ENCODE data around the gene BOD1.

BOD1 gene

DNA sequence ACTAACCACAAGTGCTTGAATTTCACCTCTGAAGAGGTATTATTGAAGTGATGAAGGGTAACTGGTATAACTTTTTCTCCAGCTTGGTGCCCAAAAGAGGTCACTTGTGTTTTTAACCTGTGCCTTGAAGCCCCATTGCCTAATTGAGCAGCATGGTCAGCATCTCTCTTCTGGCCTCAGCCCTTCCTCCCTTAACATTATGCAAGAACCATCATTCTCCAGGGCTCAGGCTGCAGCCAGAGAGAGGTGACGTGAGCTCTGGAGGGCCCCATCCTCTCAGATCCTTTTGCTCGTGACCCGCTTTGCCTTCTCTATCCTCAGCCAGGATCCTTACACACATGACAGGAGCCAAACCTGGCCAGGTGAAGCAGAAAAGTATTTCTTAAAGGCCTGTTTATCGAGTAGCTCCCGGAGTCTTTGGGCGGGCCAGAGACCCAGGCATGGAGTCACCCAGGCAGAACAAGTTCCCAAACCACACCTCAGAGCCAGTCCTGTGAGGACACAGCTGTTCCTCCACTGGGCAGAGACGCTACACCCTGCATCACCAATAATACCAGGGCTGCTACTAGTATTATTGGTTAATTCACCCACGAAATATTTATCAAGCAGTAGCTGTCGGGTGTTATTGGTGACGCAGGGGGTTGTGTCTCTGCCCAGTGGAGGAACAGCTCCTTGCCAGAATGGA, 29.6 kb upstream of the BOD1 start:
- H3K9me3 Mint-ChIP-seq, result no peaks in the 10 kb centered on the region
- intact Hi-C loops (cut with micrococcal nuclease), result no loop called here
- no peaks in the 10 kb centered on the region for H3K4me1 Mint-ChIP-seq (ENCODE audit: low read depth)
- no peaks in the 10 kb centered on the region for H3K36me3 Mint-ChIP-seq (ENCODE audit: low read depth)
- peaks cover 23% of the 10 kb centered on the region for H3K27me3 Mint-ChIP-seq
- no peak overlapping the region for H3K27ac Mint-ChIP-seq
- no peak overlapping the region for H3K4me3 Mint-ChIP-seq

DNA sequence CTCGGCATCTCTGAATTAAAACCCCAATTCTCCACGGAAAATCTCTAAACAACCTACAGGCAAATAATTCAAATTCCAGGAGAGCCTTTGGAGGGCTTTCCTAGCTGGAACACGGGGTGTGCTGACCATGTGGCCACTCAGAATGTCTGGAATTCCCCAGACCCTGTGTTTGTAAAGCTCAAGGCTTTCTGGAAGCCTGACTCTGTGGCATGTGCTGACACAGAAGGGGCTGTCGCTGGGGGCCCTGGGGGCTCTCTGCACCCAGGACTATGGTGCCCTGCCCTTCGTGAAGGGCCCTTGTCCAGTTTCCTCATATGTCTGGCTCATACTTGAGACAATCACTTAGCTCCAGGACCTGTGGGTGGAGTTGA, 29.0 kb upstream of the BOD1 start:
- Mint-ChIP-seq H3K9me3 (no peaks in the 10 kb centered on the region), H3K4me3 (no peak overlapping the region), H3K27me3 (peaks cover 17% of the 10 kb centered on the region), H3K27ac (no peak overlapping the region), H3K36me3 (ENCODE audit: low read depth) (no peaks in the 10 kb centered on the region), H3K4me1 (ENCODE audit: low read depth) (no peaks in the 10 kb centered on the region)
- intact Hi-C loops (cut with micrococcal nuclease), result no loop called here

DNA sequence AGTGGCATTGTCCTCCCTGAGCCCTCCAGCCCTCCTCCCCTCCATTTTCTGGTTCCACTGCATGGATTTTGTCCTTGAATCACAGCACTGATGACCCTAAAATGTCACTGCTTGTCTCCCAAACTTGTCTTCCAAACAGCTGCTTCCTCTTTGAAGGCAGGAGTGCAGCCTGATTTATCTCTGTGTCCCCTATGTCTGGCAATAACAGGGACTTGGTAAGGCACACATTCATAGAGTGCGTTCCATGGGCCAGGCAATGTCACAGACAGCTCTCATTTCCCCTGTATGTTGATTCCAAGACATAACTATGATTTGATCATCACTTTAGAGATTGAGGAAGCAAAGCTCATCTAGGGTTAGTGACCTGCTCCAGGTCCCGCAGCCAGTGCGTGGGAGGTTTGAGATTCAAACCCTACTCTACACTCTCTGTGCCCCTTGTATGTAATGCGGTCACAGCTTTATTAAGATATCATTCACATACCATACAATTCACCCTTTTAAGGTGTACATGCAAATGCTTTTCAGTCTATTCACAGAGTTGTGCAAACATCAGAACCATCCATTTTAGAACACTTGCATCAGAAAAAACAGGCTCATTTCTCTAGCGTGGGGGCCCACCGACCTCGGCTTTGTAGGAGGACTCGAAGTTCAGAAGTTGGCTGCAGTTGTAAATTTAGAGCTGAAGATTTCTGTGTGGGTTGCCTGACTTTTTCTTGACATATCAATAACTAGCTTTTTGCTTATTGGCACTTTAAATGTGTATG, 28.4 kb upstream of the BOD1 start:
- Mint-ChIP-seq H3K4me3 (no peak overlapping the region), H3K27ac (no peak overlapping the region), H3K36me3 (ENCODE audit: low read depth) (no peaks in the 10 kb centered on the region), H3K27me3 (peaks cover 14% of the 10 kb centered on the region), H3K9me3 (no peaks in the 10 kb centered on the region), H3K4me1 (ENCODE audit: low read depth) (no peaks in the 10 kb centered on the region)
- intact Hi-C loops (cut with micrococcal nuclease), result no loop called here

DNA sequence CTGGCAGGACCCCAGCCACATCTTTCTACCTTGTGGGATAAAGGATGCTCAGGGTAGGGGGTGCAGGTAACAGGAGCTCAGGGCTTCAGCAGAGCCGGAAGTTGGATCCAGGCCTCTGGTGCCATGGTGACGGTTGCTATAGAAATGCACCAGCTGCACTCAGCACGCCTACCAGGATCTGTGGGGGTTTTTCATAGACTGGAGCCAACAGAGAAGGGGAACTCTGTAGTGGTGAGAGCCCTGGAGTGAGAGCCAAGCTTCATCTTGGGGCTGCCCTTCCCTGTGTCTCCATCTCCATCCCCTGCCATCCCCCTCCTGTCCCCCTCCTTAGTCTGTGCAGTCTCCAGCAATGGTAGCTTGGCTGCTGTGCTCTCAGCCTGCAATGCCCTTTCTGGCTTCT, 27.5 kb upstream of the BOD1 start:
- H3K27ac Mint-ChIP-seq, result no peak overlapping the region
- H3K36me3 Mint-ChIP-seq (ENCODE audit: low read depth), result no peaks in the 10 kb centered on the region
- no peaks in the 10 kb centered on the region for H3K9me3 Mint-ChIP-seq
- H3K4me3 Mint-ChIP-seq, result no peak overlapping the region
- peaks cover 14% of the 10 kb centered on the region for H3K27me3 Mint-ChIP-seq
- no peaks in the 10 kb centered on the region for H3K4me1 Mint-ChIP-seq (ENCODE audit: low read depth)
- intact Hi-C loops (cut with micrococcal nuclease), result no loop called here

DNA sequence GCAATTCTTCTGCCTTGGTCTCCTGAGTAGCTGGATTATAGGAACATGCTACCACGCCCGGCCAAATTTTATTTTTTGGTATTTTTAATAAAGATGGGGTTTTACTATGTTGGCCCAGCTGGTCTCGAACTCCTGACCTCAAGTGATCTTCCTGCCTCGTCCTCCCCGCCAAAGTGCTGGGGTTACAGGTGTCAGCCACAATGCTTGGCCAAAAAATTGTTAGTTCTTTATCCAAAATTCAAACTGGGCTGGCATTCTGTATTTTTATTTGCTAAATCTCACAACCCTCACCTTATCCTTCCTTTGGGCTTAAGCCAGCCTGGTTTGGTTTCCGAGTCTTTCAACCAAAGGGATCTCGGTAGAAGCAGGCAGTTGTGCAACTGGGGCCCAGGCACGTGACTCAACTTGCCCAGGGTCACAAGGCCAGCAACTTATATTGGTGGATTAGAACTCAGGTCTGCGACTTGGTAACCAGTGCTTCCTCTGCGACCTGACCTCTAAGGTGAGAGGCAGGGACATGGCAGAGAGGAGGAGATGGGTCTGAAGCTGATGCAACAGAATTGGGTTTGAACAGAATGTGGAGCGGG, 26.5 kb upstream of the BOD1 start:
- intact Hi-C loops (cut with micrococcal nuclease), result no loop called here
- H3K36me3 Mint-ChIP-seq (ENCODE audit: low read depth), result no peaks in the 10 kb centered on the region
- no peak overlapping the region for H3K4me3 Mint-ChIP-seq
- H3K27ac Mint-ChIP-seq, result no peak overlapping the region
- H3K9me3 Mint-ChIP-seq, result no peaks in the 10 kb centered on the region
- peaks cover 14% of the 10 kb centered on the region for H3K27me3 Mint-ChIP-seq
- no peaks in the 10 kb centered on the region for H3K4me1 Mint-ChIP-seq (ENCODE audit: low read depth)

DNA sequence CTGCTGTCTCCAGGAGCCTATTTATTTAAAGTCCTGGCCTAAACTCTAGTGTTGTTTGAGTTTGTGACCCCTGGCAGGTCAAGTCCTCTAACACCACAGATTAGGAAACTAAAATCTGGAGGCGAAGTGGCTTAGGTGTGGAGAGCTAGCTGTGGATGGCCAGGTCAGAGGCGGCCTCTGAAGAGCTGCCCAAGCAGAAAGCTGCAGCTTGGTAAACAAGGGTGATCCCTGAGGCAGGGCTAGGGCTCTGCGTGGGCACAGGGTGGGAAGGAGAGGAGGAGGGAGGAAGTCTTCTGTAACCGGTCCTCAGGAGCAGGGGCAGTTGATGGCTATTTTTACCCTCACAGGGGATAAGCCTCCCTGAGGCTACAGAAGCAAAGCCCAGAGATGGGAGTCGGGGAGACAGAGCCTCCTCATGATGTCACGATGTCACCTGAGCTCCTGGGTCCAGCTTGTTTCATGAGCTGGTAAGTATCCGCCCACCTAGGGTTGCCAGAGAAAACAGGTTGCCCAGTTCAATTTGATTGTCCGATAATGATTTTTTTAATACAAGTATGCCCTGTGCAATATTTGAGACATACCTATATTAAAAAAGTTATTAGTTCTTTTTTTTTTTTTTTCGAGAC, 25.9 kb upstream of the BOD1 start:
- peaks cover 14% of the 10 kb centered on the region for H3K27me3 Mint-ChIP-seq
- intact Hi-C loops (cut with micrococcal nuclease), result no loop called here
- H3K4me3 Mint-ChIP-seq, result no peak overlapping the region
- no peaks in the 10 kb centered on the region for H3K9me3 Mint-ChIP-seq
- no peak overlapping the region for H3K27ac Mint-ChIP-seq
- H3K4me1 Mint-ChIP-seq (ENCODE audit: low read depth), result no peaks in the 10 kb centered on the region
- no peaks in the 10 kb centered on the region for H3K36me3 Mint-ChIP-seq (ENCODE audit: low read depth)

DNA sequence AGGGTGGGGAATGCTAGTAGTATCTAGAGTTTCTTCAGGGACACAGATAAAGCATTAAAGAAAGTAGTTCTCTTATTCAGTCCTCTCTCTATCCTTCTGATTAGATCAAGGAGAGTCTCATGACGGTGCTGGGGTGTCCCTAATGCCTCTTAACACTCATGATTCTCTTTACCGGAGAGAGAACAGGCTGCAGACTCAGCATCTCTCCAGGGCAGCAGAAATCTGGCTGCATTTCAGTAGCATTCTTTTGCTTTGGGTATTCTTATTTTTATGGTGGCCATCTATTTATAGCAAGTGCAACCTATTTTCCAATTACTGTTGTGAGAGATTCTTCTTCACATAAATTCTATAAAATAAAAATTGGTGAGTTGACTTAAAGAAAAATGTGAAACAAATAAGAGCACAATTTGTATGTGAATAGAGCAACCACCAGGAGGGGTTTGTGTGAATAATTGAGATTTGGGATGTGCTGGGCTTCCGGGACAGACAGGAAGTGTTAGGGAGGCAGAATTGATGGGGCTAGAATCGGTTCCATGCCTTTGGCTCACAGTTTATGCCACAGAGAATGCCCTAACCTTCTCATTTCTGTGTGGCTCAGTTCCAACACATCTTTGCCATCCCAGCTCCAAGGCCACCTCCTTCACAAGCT, 23.8 kb upstream of the BOD1 start:
- Mint-ChIP-seq H3K36me3 (ENCODE audit: low read depth) (no peaks in the 10 kb centered on the region), H3K9me3 (no peaks in the 10 kb centered on the region), H3K4me1 (ENCODE audit: low read depth) (no peaks in the 10 kb centered on the region), H3K27ac (no peak overlapping the region), H3K4me3 (no peak overlapping the region), H3K27me3 (peaks cover 9% of the 10 kb centered on the region)
- intact Hi-C loops (cut with micrococcal nuclease), result no loop called here

DNA sequence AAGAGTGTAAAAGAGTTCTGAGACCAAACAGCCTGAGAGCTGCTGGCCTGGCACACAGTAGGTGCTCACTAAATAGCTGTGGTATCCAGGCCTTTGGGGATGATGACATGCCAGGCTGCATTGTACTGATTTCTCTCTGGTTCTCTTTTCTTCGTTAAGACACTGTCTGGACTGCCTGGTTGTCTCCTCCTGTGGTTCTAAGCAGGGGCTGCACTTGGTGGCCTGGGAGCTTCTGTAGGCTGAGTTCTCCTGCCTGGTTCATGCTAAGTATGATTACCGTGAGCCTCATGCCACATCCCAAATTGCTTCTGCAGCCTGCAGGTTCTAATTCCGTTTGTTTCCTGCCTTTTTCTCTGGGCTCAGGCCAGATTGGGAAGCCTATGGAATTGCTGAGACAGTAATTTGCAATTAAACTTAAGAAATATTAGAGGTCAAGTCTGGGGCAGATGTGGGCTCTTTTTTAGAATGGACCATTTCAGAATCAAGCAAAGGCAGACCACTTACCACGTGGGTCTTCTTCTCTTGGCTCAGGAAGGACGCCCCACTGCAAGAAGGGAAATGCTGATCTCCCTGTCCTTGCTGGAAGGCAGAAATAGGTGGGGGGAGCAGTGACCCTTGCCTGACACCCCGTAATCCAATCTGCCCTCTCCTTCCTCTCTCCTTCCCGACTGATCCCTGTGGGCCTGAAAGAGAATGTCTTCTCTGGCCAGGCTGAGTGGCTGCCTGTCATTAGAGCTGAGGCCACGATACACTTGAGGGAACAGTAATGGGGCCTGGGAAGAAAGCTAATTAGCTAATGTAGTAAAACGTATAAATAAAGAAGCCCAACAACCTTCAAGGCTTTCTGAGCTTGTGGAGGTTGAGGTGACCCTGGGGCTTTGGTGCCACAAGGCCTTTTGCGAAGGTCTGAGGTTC, 21.9 kb upstream of the BOD1 start:
- H3K27me3 Mint-ChIP-seq, result no peaks in the 10 kb centered on the region
- no peaks in the 10 kb centered on the region for H3K4me1 Mint-ChIP-seq (ENCODE audit: low read depth)
- no peaks in the 10 kb centered on the region for H3K36me3 Mint-ChIP-seq (ENCODE audit: low read depth)
- intact Hi-C loops (cut with micrococcal nuclease), result no loop called here
- no peak overlapping the region for H3K4me3 Mint-ChIP-seq
- H3K27ac Mint-ChIP-seq, result no peak overlapping the region
- H3K9me3 Mint-ChIP-seq, result no peaks in the 10 kb centered on the region

DNA sequence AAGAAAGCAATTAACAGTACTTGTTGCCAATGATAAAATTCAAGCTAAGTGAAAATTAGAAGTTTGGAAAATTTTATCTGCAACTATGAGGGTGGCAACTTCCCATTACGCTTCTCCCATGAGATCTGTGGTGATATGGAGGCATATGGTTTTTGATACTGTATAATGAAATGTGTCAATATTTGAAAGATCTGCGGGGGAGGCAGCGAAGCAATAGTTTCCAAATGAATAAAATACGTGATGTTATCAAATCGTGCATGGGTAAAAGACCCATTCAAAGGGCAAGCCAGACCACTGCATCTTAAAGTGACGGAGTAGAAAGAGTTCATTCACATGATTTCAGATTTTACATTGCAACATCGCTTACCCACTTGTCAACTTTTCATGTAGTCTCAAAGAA, 20.9 kb upstream of the BOD1 start:
- intact Hi-C loops (cut with micrococcal nuclease), result no loop called here
- H3K4me3 Mint-ChIP-seq, result no peak overlapping the region
- peaks cover 5% of the 10 kb centered on the region for H3K4me1 Mint-ChIP-seq (ENCODE audit: low read depth)
- no peak overlapping the region for H3K27ac Mint-ChIP-seq
- H3K27me3 Mint-ChIP-seq, result no peaks in the 10 kb centered on the region
- H3K36me3 Mint-ChIP-seq (ENCODE audit: low read depth), result no peaks in the 10 kb centered on the region
- H3K9me3 Mint-ChIP-seq, result no peaks in the 10 kb centered on the region

DNA sequence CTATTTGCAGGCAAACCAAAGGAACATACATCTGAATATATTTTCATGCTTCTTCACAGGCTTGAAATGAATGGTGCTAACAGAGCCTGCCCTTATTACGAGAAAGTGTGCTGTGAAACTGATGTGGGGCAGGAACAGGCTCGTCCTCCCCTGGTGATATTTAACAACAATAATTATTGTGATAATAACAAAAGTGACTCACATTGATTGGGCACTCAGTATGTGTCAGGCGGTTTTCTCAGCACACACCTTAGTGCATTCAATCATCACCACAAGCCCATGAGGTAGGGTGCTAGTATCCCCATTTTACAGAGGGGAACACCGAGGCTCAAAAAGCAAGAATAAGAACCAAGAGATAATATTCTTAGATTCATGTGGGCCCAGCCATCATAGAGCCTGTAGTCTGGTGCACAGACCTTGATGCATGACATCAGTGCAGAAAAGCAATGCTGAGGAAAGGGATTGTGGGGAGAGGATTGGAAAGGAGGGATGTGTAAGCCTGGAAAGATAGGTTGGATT, 18.1 kb upstream of the BOD1 start:
- peaks cover 12% of the 10 kb centered on the region for H3K4me1 Mint-ChIP-seq (ENCODE audit: low read depth)
- intact Hi-C loops (cut with micrococcal nuclease), result no loop called here
- peaks cover 2% of the 10 kb centered on the region for H3K27me3 Mint-ChIP-seq
- no peak overlapping the region for H3K27ac Mint-ChIP-seq
- H3K36me3 Mint-ChIP-seq (ENCODE audit: low read depth), result no peaks in the 10 kb centered on the region
- no peaks in the 10 kb centered on the region for H3K9me3 Mint-ChIP-seq
- no peak overlapping the region for H3K4me3 Mint-ChIP-seq

DNA sequence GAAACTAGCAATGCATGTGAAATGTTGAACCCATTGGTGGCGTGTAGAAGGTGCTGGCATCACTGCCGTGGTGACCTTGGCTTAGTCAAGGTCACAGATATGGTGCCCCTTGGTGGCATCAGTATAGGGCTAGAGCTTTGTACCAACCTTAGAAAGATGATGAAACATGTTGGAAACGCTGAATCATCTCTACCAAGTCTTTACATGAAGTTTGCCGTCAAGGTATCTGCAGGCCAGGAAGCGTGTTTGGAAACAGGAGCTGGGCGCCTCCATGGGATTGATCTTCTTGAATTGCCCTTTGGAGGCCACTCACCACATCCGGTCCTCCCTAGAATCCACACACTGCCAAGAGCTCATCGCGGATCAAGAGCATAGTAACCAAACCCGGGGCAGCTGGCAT, 16.9 kb upstream of the BOD1 start:
- Mint-ChIP-seq H3K36me3 (ENCODE audit: low read depth) (no peaks in the 10 kb centered on the region), H3K27ac (no peak overlapping the region), H3K4me1 (ENCODE audit: low read depth) (peaks cover 12% of the 10 kb centered on the region), H3K4me3 (no peak overlapping the region), H3K9me3 (no peaks in the 10 kb centered on the region), H3K27me3 (peaks cover 2% of the 10 kb centered on the region)
- intact Hi-C loops (cut with micrococcal nuclease), result no loop called here

DNA sequence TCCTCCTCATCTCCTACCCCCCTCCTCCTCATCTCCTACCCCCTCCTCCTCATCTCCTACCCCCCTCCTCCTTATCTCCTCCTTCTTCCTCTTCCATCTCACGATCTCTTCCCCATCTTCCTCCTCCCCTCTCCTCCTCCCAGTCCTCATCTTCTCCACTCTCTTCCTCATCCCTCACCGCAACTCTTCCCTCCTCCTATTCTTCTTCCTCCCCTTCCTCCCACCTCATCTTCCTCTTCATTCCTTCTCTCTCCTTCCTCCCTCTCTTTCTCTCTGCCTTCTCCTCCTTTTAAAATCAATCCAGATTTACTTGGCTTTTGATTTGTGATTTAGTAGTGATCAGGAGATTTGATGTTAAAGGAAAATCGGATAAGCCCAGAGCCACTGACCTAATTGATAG, 15.0 kb upstream of the BOD1 start:
- H3K9me3 Mint-ChIP-seq, result no peaks in the 10 kb centered on the region
- intact Hi-C loops (cut with micrococcal nuclease), result no loop called here
- peaks cover 12% of the 10 kb centered on the region for H3K4me1 Mint-ChIP-seq (ENCODE audit: low read depth)
- peaks cover 2% of the 10 kb centered on the region for H3K27me3 Mint-ChIP-seq
- no peak overlapping the region for H3K27ac Mint-ChIP-seq
- no peaks in the 10 kb centered on the region for H3K36me3 Mint-ChIP-seq (ENCODE audit: low read depth)
- no peak overlapping the region for H3K4me3 Mint-ChIP-seq

DNA sequence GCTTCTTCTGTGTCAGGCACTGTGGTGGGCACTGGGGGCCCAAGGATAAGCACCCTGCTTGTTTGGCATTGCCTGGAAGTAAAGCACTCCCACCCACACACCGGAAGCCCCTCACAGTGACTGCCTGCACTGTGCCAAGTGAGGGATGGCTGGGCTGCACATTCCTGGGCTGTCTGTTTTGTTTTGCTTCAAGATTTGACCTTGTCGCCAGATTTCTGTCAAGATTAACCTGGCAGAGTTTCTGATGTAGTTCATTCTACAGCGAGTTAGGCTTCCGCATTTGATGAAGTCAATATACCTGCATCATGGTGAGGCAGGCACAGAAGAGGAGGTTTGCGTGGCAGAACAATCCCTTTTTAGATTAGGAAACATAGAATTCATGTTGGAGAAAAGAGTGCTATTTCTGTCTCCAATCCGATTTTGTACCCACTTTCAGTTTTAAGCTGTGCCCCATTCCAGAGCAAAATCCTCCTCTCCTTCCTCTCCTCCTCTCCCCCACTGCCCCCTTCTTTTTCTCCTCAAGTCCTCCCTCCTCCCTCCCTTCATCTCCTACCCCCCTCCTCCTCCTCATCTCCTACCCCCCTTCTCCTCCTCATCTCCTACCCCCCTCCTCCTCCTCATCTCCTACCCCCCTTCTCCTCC, 14.4 kb upstream of the BOD1 start:
- intact Hi-C loops (cut with micrococcal nuclease), result no loop called here
- Mint-ChIP-seq H3K9me3 (no peaks in the 10 kb centered on the region), H3K4me3 (no peak overlapping the region), H3K4me1 (ENCODE audit: low read depth) (peaks cover 15% of the 10 kb centered on the region), H3K27me3 (peaks cover 2% of the 10 kb centered on the region), H3K36me3 (ENCODE audit: low read depth) (no peaks in the 10 kb centered on the region), H3K27ac (no peak overlapping the region)
